Fibroblast of mammary gland (primary cell): Measurements from ENCODE around the gene MBD5.

ENCODE experiments used
- DNase-seq: peaks from one replicate; pipeline ENCODE4 v3.0.0-alpha.2; 2010; ENCODE audit warnings: low read depth
- H3K4me3 ChIP-seq: 2 replicates; pipeline ENCODE4 v1.5.1; 2011; ENCODE audit warnings: low read depth, mild to moderate bottlenecking, low read length, moderate library complexity; ENCODE audit not compliant: control insufficient read depth
- TF ChIP-seq, protein P1 (sequence below): conservative IDR thresholded peaks from 2 replicates; pipeline ENCODE4 v1.5.1; 2011; ENCODE audit warnings: low read depth, low read length, inconsistent platforms; ENCODE audit not compliant: control insufficient read depth, insufficient read depth

The MBD5 gene

DNA sequence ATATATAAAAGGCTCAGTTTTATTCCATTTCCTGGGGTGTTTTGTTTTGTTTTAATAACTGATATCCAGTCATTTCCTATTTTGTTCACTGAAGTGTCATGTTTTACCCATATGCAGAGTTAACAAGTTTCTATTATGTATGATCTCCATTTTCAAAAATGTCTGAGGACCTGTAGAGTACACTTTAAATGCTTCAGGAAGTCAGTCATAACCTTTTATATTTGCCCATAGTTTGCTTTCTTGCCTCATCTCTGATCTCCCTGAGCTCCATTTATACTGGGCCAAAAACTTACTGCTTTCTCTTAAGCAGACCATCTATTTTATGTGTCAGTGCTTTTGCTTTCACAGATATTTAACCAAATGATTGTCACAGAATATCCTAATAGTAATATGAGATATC, 278.7 kb downstream of the MBD5 start:
- TF ChIP-seq, protein P1, sequence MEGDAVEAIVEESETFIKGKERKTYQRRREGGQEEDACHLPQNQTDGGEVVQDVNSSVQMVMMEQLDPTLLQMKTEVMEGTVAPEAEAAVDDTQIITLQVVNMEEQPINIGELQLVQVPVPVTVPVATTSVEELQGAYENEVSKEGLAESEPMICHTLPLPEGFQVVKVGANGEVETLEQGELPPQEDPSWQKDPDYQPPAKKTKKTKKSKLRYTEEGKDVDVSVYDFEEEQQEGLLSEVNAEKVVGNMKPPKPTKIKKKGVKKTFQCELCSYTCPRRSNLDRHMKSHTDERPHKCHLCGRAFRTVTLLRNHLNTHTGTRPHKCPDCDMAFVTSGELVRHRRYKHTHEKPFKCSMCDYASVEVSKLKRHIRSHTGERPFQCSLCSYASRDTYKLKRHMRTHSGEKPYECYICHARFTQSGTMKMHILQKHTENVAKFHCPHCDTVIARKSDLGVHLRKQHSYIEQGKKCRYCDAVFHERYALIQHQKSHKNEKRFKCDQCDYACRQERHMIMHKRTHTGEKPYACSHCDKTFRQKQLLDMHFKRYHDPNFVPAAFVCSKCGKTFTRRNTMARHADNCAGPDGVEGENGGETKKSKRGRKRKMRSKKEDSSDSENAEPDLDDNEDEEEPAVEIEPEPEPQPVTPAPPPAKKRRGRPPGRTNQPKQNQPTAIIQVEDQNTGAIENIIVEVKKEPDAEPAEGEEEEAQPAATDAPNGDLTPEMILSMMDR, result no peak
- no peak for DNase-seq
- H3K4me3 ChIP-seq, result no peak overlapping the region

DNA sequence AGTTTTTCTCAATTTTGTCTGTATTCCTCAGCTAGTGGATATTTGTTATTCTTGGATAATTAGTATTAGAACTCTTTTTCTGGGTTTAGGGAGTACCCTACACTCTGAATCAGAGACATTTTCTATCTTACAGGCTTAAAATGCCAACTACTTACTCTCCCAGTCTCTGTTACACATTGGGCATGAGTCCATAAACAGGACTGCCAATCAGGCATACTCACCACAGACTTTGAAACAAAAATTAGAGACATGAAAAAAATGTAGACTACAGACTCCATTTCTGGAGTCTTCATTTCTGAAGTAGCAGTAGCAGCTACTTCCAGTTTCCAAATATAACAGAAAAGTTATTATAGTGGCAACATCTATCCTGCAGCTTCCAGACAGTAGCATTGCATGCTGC, 279.7 kb downstream of the MBD5 start:
- TF ChIP-seq, protein P1, result no peak
- H3K4me3 ChIP-seq, result no peak overlapping the region
- DNase-seq, result peak; percentile 2

DNA sequence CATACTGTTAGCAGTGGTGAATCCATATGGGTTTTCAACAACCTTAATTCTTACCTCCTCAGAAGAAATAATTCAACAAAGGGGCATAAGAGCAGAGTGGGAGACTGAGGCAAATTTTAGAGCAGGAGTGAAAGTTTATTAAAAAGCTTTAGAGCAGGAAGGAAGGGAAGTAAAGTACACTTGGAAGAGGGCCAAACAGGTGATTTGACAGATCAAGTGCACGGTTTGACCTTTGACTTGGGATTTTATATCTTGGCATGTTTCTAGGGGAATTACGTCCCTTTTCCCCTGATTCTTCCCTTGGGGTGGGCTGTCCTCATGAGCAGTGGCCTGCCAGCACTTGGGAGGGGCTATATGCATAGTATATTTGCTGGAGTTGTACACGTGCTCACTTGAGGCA, 280.5 kb downstream of the MBD5 start:
- DNase-seq, result no peak
- TF ChIP-seq, protein P1, result no peak
- H3K4me3 ChIP-seq, result no peak overlapping the region

DNA sequence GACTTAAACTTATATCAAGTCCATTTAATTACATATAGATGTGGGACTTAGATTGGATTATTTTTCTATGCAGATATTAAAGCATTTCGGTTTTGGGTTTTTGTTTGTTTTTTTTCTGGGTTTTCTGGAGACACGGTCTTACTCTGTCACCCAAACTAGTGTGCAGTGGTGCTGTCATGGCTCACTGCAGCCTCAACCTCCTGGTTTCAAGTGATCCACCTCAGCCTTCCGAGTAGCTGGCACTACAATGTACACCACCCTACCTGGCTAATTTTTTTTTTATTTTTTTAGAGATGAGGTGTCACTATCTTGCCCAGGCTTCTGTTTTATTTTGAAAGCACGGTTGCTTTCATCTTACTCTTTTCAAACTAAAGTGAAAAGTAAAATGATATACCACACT, 281.6 kb downstream of the MBD5 start:
- TF ChIP-seq, protein P1, result no peak
- no peak for DNase-seq
- no peak overlapping the region for H3K4me3 ChIP-seq

DNA sequence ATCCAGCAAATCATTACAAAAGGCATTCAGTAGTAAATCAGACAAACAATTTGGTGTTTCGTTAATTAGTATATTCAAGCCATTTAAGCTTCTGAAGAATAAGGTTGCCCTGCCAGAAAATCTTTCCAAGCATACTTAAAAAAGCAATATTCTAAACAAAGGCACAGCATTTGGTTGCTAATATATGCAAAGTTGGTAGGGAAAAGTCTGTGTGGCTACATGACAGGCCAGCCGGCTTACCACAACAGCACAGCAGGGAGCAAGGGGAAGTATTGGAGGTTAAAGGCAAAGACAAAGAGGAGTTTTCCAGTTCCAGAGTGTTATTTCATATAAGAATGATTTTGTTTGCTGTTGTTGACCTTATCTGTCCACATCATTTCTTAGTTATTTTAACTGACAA, 282.3 kb downstream of the MBD5 start:
- DNase-seq, result no peak
- no peak overlapping the region for H3K4me3 ChIP-seq
- TF ChIP-seq, protein P1, result no peak

DNA sequence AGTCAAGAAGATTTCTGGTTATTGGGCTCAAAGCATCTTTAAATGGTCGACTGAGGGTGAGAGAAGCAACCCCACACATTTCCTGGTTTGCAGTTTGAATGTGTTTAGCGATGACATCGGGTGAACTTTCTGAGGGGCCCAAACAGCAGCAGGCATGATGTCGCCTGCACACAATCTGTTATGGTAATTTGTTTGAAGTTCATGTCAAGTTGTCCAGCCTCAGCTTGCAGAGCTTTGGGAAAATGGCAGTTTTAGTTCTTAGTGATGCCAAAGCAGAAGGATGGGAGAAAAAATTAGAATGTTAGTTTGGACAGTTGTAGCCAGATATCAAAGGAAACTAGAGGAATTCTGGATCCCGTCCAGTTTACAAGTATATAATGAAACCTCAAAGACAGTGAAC, 284.6 kb downstream of the MBD5 start:
- DNase-seq, result no peak
- TF ChIP-seq, protein P1, result no peak

DNA sequence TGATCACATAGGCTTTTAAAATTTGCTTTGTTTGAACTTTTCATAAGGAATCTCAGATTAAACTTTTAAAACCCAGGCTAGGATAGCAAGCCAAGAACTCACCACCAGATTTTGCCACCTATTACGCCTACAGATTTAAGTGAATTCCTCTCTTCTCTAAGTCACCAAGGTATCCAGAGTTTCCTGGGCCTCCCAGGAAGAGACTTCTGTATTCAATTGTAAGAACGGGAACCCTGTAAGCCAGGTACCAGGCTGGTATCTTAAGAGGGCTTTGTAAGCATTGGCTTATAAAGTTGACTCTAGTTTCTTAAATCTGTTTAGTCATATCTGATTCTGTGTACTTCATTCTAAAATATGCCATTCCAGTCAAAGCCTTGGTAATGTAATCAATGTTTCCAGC, 285.1 kb downstream of the MBD5 start:
- H3K4me3 ChIP-seq, result no peak overlapping the region
- TF ChIP-seq, protein P1, result no peak
- no peak for DNase-seq

More for the DNA sequence above, 284.6 kb downstream of the MBD5 start:
- no peak overlapping the region for H3K4me3 ChIP-seq
